Sciatic nerve (tissue), 1 donor: ENCODE data around the gene SLC26A3. TPM values are rescaled to one million over a fixed set of nuclear protein-coding genes. Genes with fewer than 3 reads are reported as not detected.

Experiments used
- total RNA-seq: library from RNA; stranded (reverse); fragmentation: NEBNext Ultra II Directional; extraction: Animal tissue kit (Norgen Biotek cat#: 25700); gene quantifications from one replicate; pipeline ENCODE4 v1.2.1, GENCODE V29; 2021
- donor health status: DM: no; HTN: no; CAD: no.

SLC26A3 gene
- total RNA-seq, 1 donor from 2014 or later: not detected

Other genes starting within 250 kb of the SLC26A3 start
- 55.7 TPM for gene COG5, start 239.3 kb downstream of the SLC26A3 start, total RNA-seq
- gene DUS4L, start 239.3 kb downstream of the SLC26A3 start, total RNA-seq: 6.6 TPM
- 76.4 TPM for gene BCAP29, start 223.0 kb downstream of the SLC26A3 start, total RNA-seq
- gene SLC26A4, start 142.4 kb downstream of the SLC26A3 start, total RNA-seq: 3.2 TPM
- gene CBLL1, start 59.1 kb downstream of the SLC26A3 start, total RNA-seq: 24.0 TPM
- gene DLD, start 88.0 kb upstream of the SLC26A3 start, total RNA-seq: 60.9 TPM
- gene LAMB1, start 199.9 kb upstream of the SLC26A3 start, total RNA-seq: 303 TPM